B cell (primary cell): ENCODE measurements around the gene TENM3. TPM values are rescaled to one million over a fixed set of nuclear protein-coding genes. Genes with fewer than 3 reads are reported as not detected.
"Not testable (repeated sequence)": the region's sequence is repeated elsewhere in the genome, so short reads cannot be mapped to it uniquely, and the experiment has no call there.

ENCODE experiments used
- ATAC-seq: fragments of 200-7000 bp; cut with Tn5 transposase; one replicate; pipeline ENCODE4 v1.10.0; 2021; ENCODE audit warnings: low read depth, mild to moderate bottlenecking, moderate number of reproducible peaks, moderate library complexity
- CTCF ChIA-PET: fragments of 350-600 bp; sonication (Branson Sonifier 250); formaldehyde crosslinking; loops from one replicate; lab custom pipeline; 2021; ENCODE audit warnings: antibody characterized with exemption, inconsistent platforms; lab: Charles Lee
- POLR2A ChIA-PET: fragments of 350-600 bp; sonication (Branson Sonifier 250); formaldehyde crosslinking; loops from one replicate; lab custom pipeline; 2021; ENCODE audit warnings: antibody characterized with exemption; lab: Charles Lee
- DNase-seq: peaks from one replicate; pipeline ENCODE4 v3.0.0; 2013
- H2AFZ ChIP-seq: 2 replicates; pipeline ENCODE4 v1.6.1; 2012; ENCODE audit warnings: mild to moderate bottlenecking, low read depth, low read length; ENCODE audit not compliant: insufficient read depth, poor library complexity, severe bottlenecking
- H3K27ac ChIP-seq, 2 donors: 1 replicate in 1 of 2; 2 replicates in 1 of 2; pipeline ENCODE4 v1.5.1; 2012 to 2013; ENCODE audit warnings: low read length in 2 of 2, mild to moderate bottlenecking in 2 of 2, moderate library complexity in 1 of 2
- H3K27me3 ChIP-seq, 4 experiments: fragments of 200-600 bp in 1 of 4; sonication (generic) in 1 of 4; replicated peaks in 1 of 4; 1 replicate in 2 of 4; 2 replicates in 2 of 4; pipeline versions ENCODE4 v1.6.1 to v1.7.0; 2013 to 2016; ENCODE audit warnings: low read length in 3 of 4, mild to moderate bottlenecking in 2 of 4, mixed read lengths in 1 of 4, moderate library complexity in 1 of 4; ENCODE audit not compliant: insufficient read depth in 4 of 4, control insufficient read depth in 3 of 4; ENCODE audit errors: control extremely low read depth in 1 of 4
- H3K36me3 ChIP-seq, 2 experiments: replicated peaks in 1 of 2; 1 replicate in 1 of 2; 2 replicates in 1 of 2; pipeline versions ENCODE4 v1.6.1 to v1.7.1; 2013; ENCODE audit warnings: low read length in 1 of 2; ENCODE audit not compliant: insufficient read depth in 2 of 2, control insufficient read depth in 1 of 2; ENCODE audit errors: control extremely low read depth in 1 of 2, extremely low read depth in 1 of 2
- H3K4me1 ChIP-seq, 2 donors: fragments of 200-600 bp in 1 of 2; sonication (generic) in 1 of 2; 1 replicate in 1 of 2; 2 replicates in 1 of 2; pipeline versions ENCODE4 v1.5.1 to v1.6.1; 2013 to 2017; ENCODE audit warnings: low read length in 2 of 2; ENCODE audit not compliant: control insufficient read depth in 2 of 2, insufficient read depth in 2 of 2
- H3K4me2 ChIP-seq: replicated peaks from 2 replicates; pipeline ENCODE3; 2012; ENCODE audit warnings: mild to moderate bottlenecking, low read depth, low read length; ENCODE audit not compliant: poor library complexity, severe bottlenecking
- H3K4me3 ChIP-seq, 5 experiments: fragments of 200-600 bp in 1 of 5; sonication (generic) in 1 of 5; 1 replicate in 3 of 5; 2 replicates in 2 of 5; pipeline versions ENCODE4 v1.5.1 to v1.7.0; 2011 to 2016; ENCODE audit warnings: low read length in 4 of 5, mild to moderate bottlenecking in 4 of 5, low read depth in 2 of 5, control low read depth in 1 of 5, moderate library complexity in 1 of 5; ENCODE audit not compliant: insufficient read depth in 1 of 5; ENCODE audit errors: control extremely low read depth in 1 of 5, extremely low read depth in 1 of 5
- H3K79me2 ChIP-seq: fragments of 200-600 bp; sonication (generic); one replicate; pipeline ENCODE4 v1.6.0; 2016; ENCODE audit warnings: low read length; ENCODE audit not compliant: control insufficient read depth, insufficient read depth
- H3K9ac ChIP-seq: fragments of 200-600 bp; sonication (generic); 2 replicates; pipeline ENCODE4 v1.6.1; 2017; ENCODE audit warnings: mild to moderate bottlenecking, low read length, moderate library complexity
- H3K9me3 ChIP-seq, 3 donors: one replicate each; pipeline versions ENCODE4 v1.6.1 to v1.7.1; 2013; ENCODE audit warnings: low read length in 2 of 3; ENCODE audit not compliant: control insufficient read depth in 2 of 3, insufficient read depth in 1 of 3; ENCODE audit errors: control extremely low read depth in 1 of 3
- H4K20me1 ChIP-seq: 2 replicates; pipeline ENCODE4 v1.6.0; 2012; ENCODE audit warnings: mild to moderate bottlenecking, low read length; ENCODE audit not compliant: insufficient read depth, control insufficient read depth, poor library complexity, severe bottlenecking
- H3K27ac Mint-ChIP-seq: one replicate; pipeline ENCODE4 v1.8.0; 2021; ENCODE audit warnings: mixed read lengths
- H3K27me3 Mint-ChIP-seq: one replicate; pipeline ENCODE4 v1.8.0; 2021; ENCODE audit warnings: mixed read lengths
- H3K4me1 Mint-ChIP-seq: one replicate; pipeline ENCODE4 v1.8.0; 2021; ENCODE audit warnings: mixed read lengths
- H3K4me3 Mint-ChIP-seq: one replicate; pipeline ENCODE4 v1.8.0; 2021; ENCODE audit warnings: mixed read lengths
- H3K9me3 Mint-ChIP-seq: one replicate; pipeline ENCODE4 v1.8.0; 2022; ENCODE audit warnings: mixed read lengths; ENCODE audit not compliant: insufficient read depth
- CTCF ChIP-seq: fragments of 200-600 bp; IDR thresholded peaks from one replicate; pipeline ENCODE4 v1.8.0; 2022; ENCODE audit warnings: antibody characterized with exemption, mild to moderate bottlenecking
- EZH2 ChIP-seq: IDR thresholded peaks from 2 replicates; pipeline ENCODE4 v1.6.1; 2012; ENCODE audit warnings: borderline replicate concordance, low read depth, mild to moderate bottlenecking, moderate library complexity, low read length; ENCODE audit not compliant: insufficient read depth, poor library complexity, severe bottlenecking
- WGBS: methylation state at CpG from one replicate; pipeline ENCODE4 v1.1.5; 2013; ENCODE audit warnings: missing lambda C conversion rate; ENCODE audit not compliant: insufficient coverage; 5-methylcytosine and 5-hydroxymethylcytosine counted together
- intact Hi-C: fragments of 100-400 bp; cut with micrococcal nuclease; formaldehyde crosslinking; loops from one replicate; pipeline ENCODE4 v1.10.0; 2022
- polyA plus RNA-seq: library from polyadenylated mRNA; depleted of rRNA; stranded (reverse); fragments of >200 nt; gene quantifications from 2 replicates; pipeline ENCODE4 v1.2.3, GENCODE V29; 2012
- total RNA-seq, 2 donors: library from RNA; stranded (reverse); fragments of 120-200 nt in 1 of 2; gene quantifications; 1 replicate in 1 of 2; 2 replicates in 1 of 2; pipeline versions ENCODE4 v1.2.3 to v1.2.4, GENCODE V29; 2013 to 2022

Gene TENM3
- total and polyA plus RNA-seq, 2 donors (not counting 1 experiment from before 2014, with no cell fraction given): not detected

DNA sequence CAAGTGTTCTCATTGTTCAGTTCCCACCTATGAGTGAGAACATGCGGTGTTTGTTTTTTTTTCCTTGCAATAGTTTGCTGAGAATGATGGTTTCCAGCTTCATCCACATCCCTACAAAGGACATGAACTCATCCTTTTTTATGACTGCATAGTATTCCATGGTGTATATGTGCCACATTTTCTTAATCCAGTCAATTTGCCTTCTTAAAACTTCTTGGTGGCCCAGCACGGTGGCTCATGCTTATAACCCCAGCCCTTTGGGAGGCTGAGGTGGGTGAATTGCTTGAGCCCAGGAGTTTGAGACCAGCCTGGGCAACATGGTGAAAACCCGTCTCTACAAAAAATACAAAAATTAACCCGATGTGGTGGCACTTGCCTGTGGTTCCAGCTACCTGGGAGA, 942 bp upstream of the TENM3 start:
- H3K4me1 ChIP-seq, H3K79me2 ChIP-seq, intact Hi-C loops, H3K27me3 Mint-ChIP-seq, POLR2A ChIA-PET, H3K4me3 ChIP-seq, H3K27ac Mint-ChIP-seq, H4K20me1 ChIP-seq, H3K27me3 ChIP-seq, H3K9me3 Mint-ChIP-seq, DNase-seq, CTCF ChIA-PET, H3K4me2 ChIP-seq, H3K9ac ChIP-seq, H3K4me3 Mint-ChIP-seq, H3K27ac ChIP-seq, ATAC-seq, H3K4me1 Mint-ChIP-seq, H3K36me3 ChIP-seq, H2AFZ ChIP-seq: not testable (repeated sequence)
- peaks cover 0 to 14% (median 0%) of the 10 kb centered on the region in 3 donors for H3K9me3 ChIP-seq
- no CpG with 5 or more reads among the region's 4 CpGs for WGBS

DNA sequence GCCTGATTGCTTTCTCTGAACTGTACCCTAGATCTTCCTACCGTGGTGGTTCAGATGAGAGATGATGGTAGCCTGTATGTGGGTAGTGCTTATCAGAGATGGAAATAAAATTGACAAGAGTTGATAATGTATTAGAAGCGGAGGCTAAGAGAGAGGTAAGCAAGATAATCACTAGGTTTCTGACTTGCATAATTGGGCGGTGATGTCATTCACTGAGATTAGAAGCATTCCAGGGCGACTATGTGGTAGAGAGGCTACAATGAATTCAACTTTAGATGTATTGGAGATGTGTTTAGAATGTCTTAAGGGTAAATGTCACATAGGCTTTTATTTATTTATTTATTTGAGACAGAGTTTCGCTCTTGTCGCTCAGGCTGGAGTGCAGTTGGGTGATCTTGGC, 415 bp upstream of the TENM3 start:
- 98% methylated on average over 5 of the region's 6 CpGs for WGBS
- Histone ChIP-seq H4K20me1 (no peaks in the 10 kb centered on the region), H3K27ac (no peak overlapping the region), H3K9me3 (peaks cover 0 to 14% (median 0%) of the 10 kb centered on the region in 3 donors), H3K4me2 (no peak overlapping the region), H2AFZ (no peak overlapping the region), H3K4me1 (no peaks in the 10 kb centered on the region), H3K9ac (no peak overlapping the region), H3K27me3 (no peaks in the 10 kb centered on the region), H3K36me3 (no peaks in the 10 kb centered on the region), H3K79me2 (no peaks in the 10 kb centered on the region), H3K4me3 (no peak overlapping the region)
- CTCF ChIA-PET: no interaction called here
- DNase-seq: no peak
- intact Hi-C loops: no loop called here
- no peak overlapping the region for H3K27ac Mint-ChIP-seq
- no peak for ATAC-seq
- H3K4me1 Mint-ChIP-seq: no peaks in the 10 kb centered on the region
- POLR2A ChIA-PET: no interaction called here
- no peaks in the 10 kb centered on the region for H3K27me3 Mint-ChIP-seq
- no peak overlapping the region for H3K4me3 Mint-ChIP-seq
- peaks cover 5% of the 10 kb centered on the region for H3K9me3 Mint-ChIP-seq
- TF ChIP-seq EZH2 (no peak), CTCF (no peak)
